ENCODE results near the gene ZNF90. TPM values are rescaled to one million over a fixed set of nuclear protein-coding genes. Genes with fewer than 3 reads are reported as not detected.
A peak's percentile ranks its signal among the peaks of the same experiment; 100 is the strongest.
"Not testable (repeated sequence)": the region's sequence is repeated elsewhere in the genome, so short reads cannot be mapped to it uniquely, and the experiment has no call there.

The ZNF90 gene
- total RNA-seq, 1 donor from 2014 or later: 47.2 TPM

- peak; percentile 38 for DNase-seq
- peak overlapping the region; percentile 47 for H3K4me3 Mint-ChIP-seq (ENCODE audit: unreplicated experiment)
- peaks cover 19% of the 10 kb centered on the region for H3K27me3 Mint-ChIP-seq (ENCODE audit: unreplicated experiment)
- TF ChIP-seq CTCF (IDR thresholded peaks at IDR 0.05; ENCODE audit: partially characterized antibody, unreplicated experiment): no peak
- H3K4me1 Mint-ChIP-seq (ENCODE audit: low read depth, unreplicated experiment): peaks cover 20% of the 10 kb centered on the region
- H3K9me3 Mint-ChIP-seq (ENCODE audit: unreplicated experiment): peaks cover 26% of the 10 kb centered on the region
- H3K27ac Mint-ChIP-seq (ENCODE audit: unreplicated experiment): peak overlapping the region; percentile 97
- peaks cover 10% of the 10 kb centered on the region for H3K36me3 Mint-ChIP-seq (ENCODE audit: unreplicated experiment)
These were observed 73.9 kb downstream of the ZNF90 start for GRCh38 chr19:20151617-20152145.

- Mint-ChIP-seq H3K27ac (ENCODE audit: unreplicated experiment) (peak overlapping the region; percentile 55), H3K27me3 (ENCODE audit: unreplicated experiment) (peaks cover 19% of the 10 kb centered on the region), H3K36me3 (ENCODE audit: unreplicated experiment) (peaks cover 10% of the 10 kb centered on the region), H3K9me3 (ENCODE audit: unreplicated experiment) (peaks cover 27% of the 10 kb centered on the region), H3K4me1 (ENCODE audit: low read depth, unreplicated experiment) (peaks cover 17% of the 10 kb centered on the region)
- peak; percentile 60 for DNase-seq
- not testable (repeated sequence) for H3K4me3 Mint-ChIP-seq (ENCODE audit: unreplicated experiment)
These were observed 74.7 kb downstream of the ZNF90 start for GRCh38 chr19:20152506-20152905.

GRCh38 chr19:20153281-20153680 is 75.5 kb downstream of the ZNF90 start:
- Mint-ChIP-seq H3K27me3 (ENCODE audit: unreplicated experiment) (peaks cover 16% of the 10 kb centered on the region), H3K27ac (ENCODE audit: unreplicated experiment) (peak overlapping the region; percentile 52), H3K9me3 (ENCODE audit: unreplicated experiment) (peaks cover 21% of the 10 kb centered on the region), H3K36me3 (ENCODE audit: unreplicated experiment) (peaks cover 12% of the 10 kb centered on the region), H3K4me3 (ENCODE audit: unreplicated experiment) (no peak overlapping the region), H3K4me1 (ENCODE audit: low read depth, unreplicated experiment) (peaks cover 16% of the 10 kb centered on the region)
- no peak for DNase-seq
- no peak for TF ChIP-seq CTCF (IDR thresholded peaks at IDR 0.05; ENCODE audit: partially characterized antibody, unreplicated experiment)

GRCh38 chr19:20154636-20155035 is 76.8 kb downstream of the ZNF90 start:
- peaks cover 24% of the 10 kb centered on the region for H3K4me1 Mint-ChIP-seq (ENCODE audit: low read depth, unreplicated experiment)
- H3K27me3 Mint-ChIP-seq (ENCODE audit: unreplicated experiment): peaks cover 16% of the 10 kb centered on the region
- TF ChIP-seq CTCF (IDR thresholded peaks at IDR 0.05; ENCODE audit: partially characterized antibody, unreplicated experiment): no peak
- H3K27ac Mint-ChIP-seq (ENCODE audit: unreplicated experiment): peak overlapping the region; percentile 75
- peaks cover 21% of the 10 kb centered on the region for H3K9me3 Mint-ChIP-seq (ENCODE audit: unreplicated experiment)
- H3K4me3 Mint-ChIP-seq (ENCODE audit: unreplicated experiment): peak overlapping the region; percentile 20
- peaks cover 15% of the 10 kb centered on the region for H3K36me3 Mint-ChIP-seq (ENCODE audit: unreplicated experiment)
- DNase-seq: no peak

GRCh38 chr19:20162821-20163220 is 85.0 kb downstream of the ZNF90 start:
- no peak overlapping the region for H3K27ac Mint-ChIP-seq (ENCODE audit: unreplicated experiment)
- peaks cover 15% of the 10 kb centered on the region for H3K9me3 Mint-ChIP-seq (ENCODE audit: unreplicated experiment)
- peaks cover 13% of the 10 kb centered on the region for H3K27me3 Mint-ChIP-seq (ENCODE audit: unreplicated experiment)
- no peak for TF ChIP-seq CTCF (IDR thresholded peaks at IDR 0.05; ENCODE audit: partially characterized antibody, unreplicated experiment)
- H3K4me3 Mint-ChIP-seq (ENCODE audit: unreplicated experiment): no peak overlapping the region
- peaks cover 15% of the 10 kb centered on the region for H3K36me3 Mint-ChIP-seq (ENCODE audit: unreplicated experiment)
- DNase-seq: no peak
- H3K4me1 Mint-ChIP-seq (ENCODE audit: low read depth, unreplicated experiment): peaks cover 11% of the 10 kb centered on the region

Measured in glutamatergic neuron (in vitro differentiated cells).